ENCODE data around the gene WDR82. TPM values are rescaled to one million over a fixed set of nuclear protein-coding genes. Genes with fewer than 3 reads are reported as not detected.
A peak's percentile ranks its signal among the peaks of the same experiment; 100 is the strongest.

Gene WDR82
- total and polyA plus RNA-seq, 2 of the 4 experiments (the other 2 are of a cell fraction): 38.1 to 68.1 TPM

GRCh38 chr3:52280050-52280461, 1.6 kb upstream of the WDR82 start:
- Histone ChIP-seq H3K4me2 (ENCODE audit: low read depth, low read length) (no peak overlapping the region; the same call in 1 of the 2 replicates), H3K18ac (ENCODE audit: low read depth, low read length) (no peak overlapping the region), H3K36me3 (ENCODE audit: control insufficient read depth, insufficient read depth, low read length) (no peaks in the 10 kb centered on the region), H2BK5ac (ENCODE audit: low read depth, low read length, poor library complexity, severe bottlenecking) (no peak overlapping the region), H3K4me3 (ENCODE audit: insufficient read depth, low read depth, low read length) (no peak overlapping the region), H4K20me1 (ENCODE audit: insufficient read depth, low read length) (peaks cover 27% of the 10 kb centered on the region), H2AFZ (replicated peaks; ENCODE audit: low read length, poor library complexity) (no peak overlapping the region), H2BK15ac (ENCODE audit: low read depth, low read length) (no peak overlapping the region), H4K5ac (ENCODE audit: low read depth, low read length) (0 out of 2 replicates have a peak overlapping the region, but pooled peaks have one; percentile 22), H3K9ac (ENCODE audit: low read depth, low read length) (no peak overlapping the region), H3K27me3 (ENCODE audit: control insufficient read depth, insufficient read depth, low read length) (no peaks in the 10 kb centered on the region), H3K9me3 (ENCODE audit: control insufficient read depth, insufficient read depth, low read length) (no peaks in the 10 kb centered on the region), H2BK120ac (ENCODE audit: low read depth, low read length) (no peak overlapping the region), H3K23ac (ENCODE audit: low read depth, low read length) (peak overlapping the region; percentile 49), H3K79me1 (ENCODE audit: low read depth in 1 of 2, low read length in 2 of 2) (peaks cover 6 to 18% of the 10 kb centered on the region in 2 experiments; a peak in 3 of 4 replicates), H2AK9ac (replicated peaks; ENCODE audit: low read depth, low read length, poor library complexity) (no peak overlapping the region), H3K4me1 (ENCODE audit: control insufficient read depth, insufficient read depth, low read length) (peaks cover 12% of the 10 kb centered on the region), H3K27ac (ENCODE audit: insufficient read depth, low read length) (no peak overlapping the region), H3K56ac (ENCODE audit: extremely low read depth, insufficient read depth, low read length) (no peak overlapping the region), H4K91ac (ENCODE audit: insufficient read depth, low read depth, low read length) (no peak overlapping the region), H3K9me1 (ENCODE audit: insufficient read depth, low read length) (peaks cover 11% of the 10 kb centered on the region; the same call in 1 of the 2 replicates), H4K8ac (ENCODE audit: low read depth in 2 of 2, low read length in 2 of 2) (peak overlapping the region in 1 of 2 experiments; percentile 41; a peak in 2 of 4 replicates), H2BK20ac (ENCODE audit: low read depth, low read length) (no peak overlapping the region), H3K4ac (ENCODE audit: low read depth, low read length) (no peak overlapping the region), H2AK5ac (ENCODE audit: low read depth, low read length) (no peak overlapping the region), H3K14ac (replicated peaks; ENCODE audit: low read depth, low read length) (no peak overlapping the region)
- in situ Hi-C loops (cut with MboI; ENCODE audit: low sequenced_read_pairs): no loop called here
- no peak for ATAC-seq (ENCODE audit: low read depth)
- 64% methylated on average over 4 of the region's 6 CpGs; no CpG with 5 or more reads in 1 of the 2 experiments for WGBS, 2 experiments (ENCODE audit: extremely low coverage in 2 of 2, insufficient read length in 1 of 2)
- CTCF ChIA-PET: interaction anchor here (0.5 to 0.7 kb wide), 3 partner anchors 10 to 329 kb away, joined by 3 to 4 read pairs (median 3); no protein-coding TSS in a partner anchor
- intact Hi-C loops (cut with micrococcal nuclease): no loop called here
- POLR2A ChIA-PET (ENCODE audit: unreplicated experiment): no interaction called here
- TF ChIP-seq CEBPB (IDR thresholded peaks at IDR 0.05; ENCODE audit: low read depth, low read length) (no peak), CHD1 (IDR thresholded peaks at IDR 0.05; ENCODE audit: low read depth, low read length) (no peak), FOS (IDR thresholded peaks at IDR 0.05; ENCODE audit: low read depth, low read length) (no peak), POLR2A (IDR thresholded peaks at IDR 0.05; ENCODE audit: low read depth, low read length) (no peak), RCOR1 (IDR thresholded peaks at IDR 0.05; ENCODE audit: insufficient replicate concordance, low read length) (no peak), MAZ (IDR thresholded peaks at IDR 0.05; ENCODE audit: borderline replicate concordance, low read depth, low read length) (no peak), CTCF (conservative IDR thresholded peaks at IDR 0.05; ENCODE audit: low read depth, low read length) (no peak), MAFK (IDR thresholded peaks at IDR 0.05; ENCODE audit: low read depth, low read length) (no peak), RAD21 (IDR thresholded peaks at IDR 0.05; ENCODE audit: low read length) (no peak), BHLHE40 (IDR thresholded peaks at IDR 0.05; ENCODE audit: low read depth, low read length) (no peak), NFE2L2 (IDR thresholded peaks at IDR 0.05; ENCODE audit: low read depth, low read length) (no peak)
- dilution Hi-C loops (cut with HindIII; ENCODE audit: low sequenced_read_pairs, unreplicated experiment): no loop called here
- no TSS peak for BruUV-seq (replicated peaks)
- no peak for DNase-seq

All from IMR-90 (cell line).